ENCODE measurements around the gene TCIRG1.
"Not testable (repeated sequence)": the region's sequence is repeated elsewhere in the genome, so short reads cannot be mapped to it uniquely, and the experiment has no call there.

The TCIRG1 gene

GRCh38 chr11:68077617-68078582, 39.1 kb downstream of the TCIRG1 start:
- in situ Hi-C loops (cut with MboI; ENCODE audit: low sequenced_read_pairs): no loop called here

- in situ Hi-C loops (cut with MboI; ENCODE audit: low sequenced_read_pairs): no loop called here
Measured at GRCh38 chr11:68080860-68081259, 42.0 kb downstream of the TCIRG1 start.

- in situ Hi-C loops (cut with MboI; ENCODE audit: low sequenced_read_pairs): no loop called here
Measured at GRCh38 chr11:68081691-68082090, 42.9 kb downstream of the TCIRG1 start.

GRCh38 chr11:68082481-68082880, 43.7 kb downstream of the TCIRG1 start:
- in situ Hi-C loops (cut with MboI; ENCODE audit: low sequenced_read_pairs): no loop called here

- in situ Hi-C loops (cut with MboI; ENCODE audit: low sequenced_read_pairs): no loop called here
Measured at GRCh38 chr11:68083517-68083916, 44.7 kb downstream of the TCIRG1 start.

GRCh38 chr11:68089679-68090078, 50.9 kb downstream of the TCIRG1 start:
- in situ Hi-C loops (cut with MboI; ENCODE audit: low sequenced_read_pairs): no loop called here

GRCh38 chr11:68090287-68090686, 51.5 kb downstream of the TCIRG1 start:
- in situ Hi-C loops (cut with MboI; ENCODE audit: low sequenced_read_pairs): no loop called here

GRCh38 chr11:68090706-68091105, 51.9 kb downstream of the TCIRG1 start:
- in situ Hi-C loops (cut with MboI; ENCODE audit: low sequenced_read_pairs): no loop called here

- in situ Hi-C loops (cut with MboI; ENCODE audit: low sequenced_read_pairs): no loop called here
Measured at GRCh38 chr11:68092411-68092810, 53.6 kb downstream of the TCIRG1 start.

- in situ Hi-C loops (cut with MboI; ENCODE audit: low sequenced_read_pairs): not testable (repeated sequence)
Measured at GRCh38 chr11:68092946-68093345, 54.1 kb downstream of the TCIRG1 start.

GRCh38 chr11:68093565-68093964, 54.7 kb downstream of the TCIRG1 start:
- in situ Hi-C loops (cut with MboI; ENCODE audit: low sequenced_read_pairs): no loop called here

GRCh38 chr11:68096962-68097361, 58.1 kb downstream of the TCIRG1 start:
- in situ Hi-C loops (cut with MboI; ENCODE audit: low sequenced_read_pairs): no loop called here

- in situ Hi-C loops (cut with MboI; ENCODE audit: low sequenced_read_pairs): no loop called here
Measured at GRCh38 chr11:68099057-68099456, 60.2 kb downstream of the TCIRG1 start.

- in situ Hi-C loops (cut with MboI; ENCODE audit: low sequenced_read_pairs): no loop called here
Measured at GRCh38 chr11:68099474-68100405, 60.9 kb downstream of the TCIRG1 start.

Measured in hTERT RPE-1 (cell line).